ENCODE data around the gene GARIN5B. TPM values are rescaled to one million over a fixed set of nuclear protein-coding genes. Genes with fewer than 3 reads are reported as not detected.
A peak's percentile ranks its signal among the peaks of the same experiment; 100 is the strongest.

Gene GARIN5B
- total and polyA plus RNA-seq, 2 of the 4 experiments (the other 2 are of a cell fraction), result not detected

GRCh38 chr19:55406826-55407549 is 43.9 kb upstream of the GARIN5B start:
- no peak overlapping the region for H2BK120ac ChIP-seq (ENCODE audit: low read depth, low read length)
- dilution Hi-C loops (cut with HindIII; ENCODE audit: low sequenced_read_pairs, unreplicated experiment), result no loop called here
- TF ChIP-seq RAD21 (IDR thresholded peaks at IDR 0.05; ENCODE audit: low read length) (no peak), CHD1 (IDR thresholded peaks at IDR 0.05; ENCODE audit: low read depth, low read length) (no peak), MAZ (IDR thresholded peaks at IDR 0.05; ENCODE audit: borderline replicate concordance, low read depth, low read length) (no peak), MXI1 (IDR thresholded peaks at IDR 0.05; ENCODE audit: borderline replicate concordance, low read depth, low read length) (no peak), BHLHE40 (IDR thresholded peaks at IDR 0.05; ENCODE audit: low read depth, low read length) (no peak), USF2 (IDR thresholded peaks at IDR 0.05; ENCODE audit: low read depth, low read length) (no peak), ELK1 (IDR thresholded peaks at IDR 0.05; ENCODE audit: borderline replicate concordance, low read depth, low read length) (no peak), MAFK (IDR thresholded peaks at IDR 0.05; ENCODE audit: low read depth, low read length) (no peak), RFX5 (IDR thresholded peaks at IDR 0.05; ENCODE audit: low read depth, low read length) (no peak), CEBPB (IDR thresholded peaks at IDR 0.05; ENCODE audit: low read depth, low read length) (no peak), NFE2L2 (IDR thresholded peaks at IDR 0.05; ENCODE audit: low read depth, low read length) (no peak), FOS (IDR thresholded peaks at IDR 0.05; ENCODE audit: low read depth, low read length) (no peak), CTCF (conservative IDR thresholded peaks at IDR 0.05; ENCODE audit: low read depth, low read length) (no peak), RCOR1 (IDR thresholded peaks at IDR 0.05; ENCODE audit: insufficient replicate concordance, low read length) (no peak)

More at GRCh38 chr19:55406826-55407549, 43.9 kb upstream of the GARIN5B start:
- POLR2A ChIA-PET (ENCODE audit: unreplicated experiment), result interaction anchor here (0.6 to 1.4 kb wide), 8 partner anchors 11 to 141 kb away, joined by 3 to 9 read pairs (median 4); no protein-coding TSS in a partner anchor
- Histone ChIP-seq H4K91ac (ENCODE audit: insufficient read depth, low read depth, low read length) (no peak overlapping the region), H4K8ac (ENCODE audit: low read depth in 2 of 2, low read length in 2 of 2) (no peak overlapping the region; a peak in 1 of 4 replicates), H2BK5ac (ENCODE audit: low read depth, low read length, poor library complexity, severe bottlenecking) (peak overlapping the region; percentile 49), H3K36me3 (ENCODE audit: control insufficient read depth, insufficient read depth, low read length) (peaks cover 30% of the 10 kb centered on the region), H2AFZ (replicated peaks; ENCODE audit: low read length, poor library complexity) (peak overlapping the region; percentile 91), H3K4ac (ENCODE audit: low read depth, low read length) (peak overlapping the region; percentile 62), H3K56ac (ENCODE audit: extremely low read depth, insufficient read depth, low read length) (peak overlapping the region; percentile 73), H3K14ac (replicated peaks; ENCODE audit: low read depth, low read length) (peak overlapping the region; percentile 95), H3K18ac (ENCODE audit: low read depth, low read length) (0 out of 2 replicates have a peak overlapping the region, but pooled peaks have one; percentile 20), H3K4me1 (ENCODE audit: control insufficient read depth, insufficient read depth, low read length) (peaks cover 17% of the 10 kb centered on the region), H3K27me3 (ENCODE audit: control insufficient read depth, insufficient read depth, low read length) (no peaks in the 10 kb centered on the region), H2AK9ac (replicated peaks; ENCODE audit: low read depth, low read length, poor library complexity) (peak overlapping the region; percentile 98), H3K4me3 (ENCODE audit: insufficient read depth, low read depth, low read length) (peak overlapping the region; percentile 64), H3K79me1 (ENCODE audit: low read depth in 1 of 2, low read length in 2 of 2) (peaks cover 7 to 42% of the 10 kb centered on the region in 2 experiments), H2BK15ac (ENCODE audit: low read depth, low read length) (no peak overlapping the region), H3K9me3 (ENCODE audit: control insufficient read depth, insufficient read depth, low read length) (no peaks in the 10 kb centered on the region), H3K4me2 (ENCODE audit: low read depth, low read length) (peak overlapping the region; percentile 98), H3K9me1 (ENCODE audit: insufficient read depth, low read length) (peaks cover 19% of the 10 kb centered on the region), H3K9ac (ENCODE audit: low read depth, low read length) (peak overlapping the region; percentile 76), H4K20me1 (ENCODE audit: insufficient read depth, low read length) (peaks cover 47% of the 10 kb centered on the region), H4K5ac (ENCODE audit: low read depth, low read length) (no peak overlapping the region), H3K27ac (ENCODE audit: insufficient read depth, low read length) (peak overlapping the region; percentile 73), H3K23ac (ENCODE audit: low read depth, low read length) (peak overlapping the region; percentile 96), H2AK5ac (ENCODE audit: low read depth, low read length) (peak overlapping the region; percentile 86), H2BK20ac (ENCODE audit: low read depth, low read length) (no peak overlapping the region)
- peak; percentile 28 for ATAC-seq (ENCODE audit: low read depth)
- in situ Hi-C loops (cut with MboI; ENCODE audit: low sequenced_read_pairs) (no loop called here), intact Hi-C loops (cut with micrococcal nuclease) (loop anchor here (5.0 kb wide), 1 partner anchor 95 kb away; no protein-coding TSS in a partner anchor)
- DNase-seq, result no peak
- CTCF ChIA-PET, result no interaction called here
- TSS peak; percentile 48 for BruUV-seq (replicated peaks)
- 0% methylated on average over 11 of the region's 35 CpGs; no CpG with 5 or more reads in 1 of the 2 experiments for WGBS, 2 experiments (ENCODE audit: extremely low coverage in 2 of 2, insufficient read length in 1 of 2)
